ENCODE results near the gene RBMS2. TPM values are rescaled to one million over a fixed set of nuclear protein-coding genes. Genes with fewer than 3 reads are reported as not detected.
A peak's percentile ranks its signal among the peaks of the same experiment; 100 is the strongest.

Gene RBMS2
- total RNA-seq, 4 donors from 2014 or later, result 4.1 to 11.0 (median 5.4) TPM

- peak overlapping the region; percentile 95 to 99 (median 97) for H3K27ac ChIP-seq
- intact Hi-C loops (cut with DNase I; ENCODE audit: low total_unique reads), result loop anchor here (5.0 to 10.0 kb wide), 4 partner anchors 369 to 909 kb away; partner anchors contain the start of genes CD63, COQ10A, DDIT3 and MBD6
- H3K36me3 ChIP-seq, result peaks cover 4 to 14% of the 10 kb centered on the region in 2 donors
- TF ChIP-seq POLR2A (IDR thresholded peaks at IDR 0.05) (no peak), CTCF (IDR thresholded peaks at IDR 0.05 in 4 of 5, conservative IDR thresholded peaks at IDR 0.05 in 1 of 5) (no peak)
- DNase-seq, result no peak
- in situ Hi-C loops (cut with MboI; ENCODE audit: low sequenced_read_pairs in 4 of 4), result loop anchor here in 2 of 4 donors (10.0 to 25.0 kb wide), 2 partner anchors 91 to 879 kb away; partner anchors contain the start of genes DDIT3 (in 1 of the 2), MBD6 (in 1 of the 2) and NACA (in 1 of the 2)
- ATAC-seq, result no peak
- H3K9me3 ChIP-seq, result no peaks in the 10 kb centered on the region
- no peaks in the 10 kb centered on the region for H3K27me3 ChIP-seq
- peak overlapping the region; percentile 73 to 88 (median 78) for H3K4me3 ChIP-seq
- peaks cover 55 to 66% of the 10 kb centered on the region in 2 donors for H3K4me1 ChIP-seq
Observed at GRCh38 chr12:56633468-56634241, 112.0 kb downstream of the RBMS2 start.

GRCh38 chr12:56634242-56634836 is 112.7 kb downstream of the RBMS2 start:
- intact Hi-C loops (cut with DNase I; ENCODE audit: low total_unique reads), result loop anchor here (5.0 to 10.0 kb wide), 4 partner anchors 370 to 910 kb away; partner anchors contain the start of genes CD63, COQ10A, DDIT3 and MBD6
- peak in 1 of 2 donors; percentile 34 for DNase-seq
- Histone ChIP-seq H3K36me3 (peaks cover 5 to 21% of the 10 kb centered on the region in 2 donors), H3K27me3 (no peaks in the 10 kb centered on the region), H3K9me3 (no peaks in the 10 kb centered on the region), H3K27ac (peak overlapping the region; percentile 95 to 99 (median 97)), H3K4me3 (peak overlapping the region; percentile 73 to 88 (median 78)), H3K4me1 (peaks cover 53 to 67% of the 10 kb centered on the region in 2 donors)
- TF ChIP-seq CTCF (IDR thresholded peaks at IDR 0.05 in 4 of 5, conservative IDR thresholded peaks at IDR 0.05 in 1 of 5) (no peak), POLR2A (IDR thresholded peaks at IDR 0.05) (no peak)
- in situ Hi-C loops (cut with MboI; ENCODE audit: low sequenced_read_pairs in 4 of 4), result loop anchor here in 2 of 4 donors (10.0 to 25.0 kb wide), 2 partner anchors 90 to 878 kb away; partner anchors contain the start of genes DDIT3 (in 1 of the 2), MBD6 (in 1 of the 2) and NACA (in 1 of the 2)
- ATAC-seq, result no peak

- Histone ChIP-seq H3K4me1 (peaks cover 53 to 72% of the 10 kb centered on the region in 2 donors), H3K4me3 (peak overlapping the region; percentile 73 to 88 (median 78)), H3K27ac (peak overlapping the region; percentile 95 to 99 (median 97)), H3K27me3 (no peaks in the 10 kb centered on the region), H3K36me3 (peaks cover 5 to 29% of the 10 kb centered on the region in 2 donors), H3K9me3 (no peaks in the 10 kb centered on the region)
- DNase-seq, result peak; percentile 77 to 89
- TF ChIP-seq POLR2A (IDR thresholded peaks at IDR 0.05), result peak; percentile 77
- peak; percentile 38 to 53 (median 48) for TF ChIP-seq CTCF (IDR thresholded peaks at IDR 0.05 in 4 of 5, conservative IDR thresholded peaks at IDR 0.05 in 1 of 5)
- peak; percentile 50 to 53 for ATAC-seq
- intact Hi-C loops (cut with DNase I; ENCODE audit: low total_unique reads), result loop anchor here (5.0 to 10.0 kb wide), 7 partner anchors 123 to 910 kb away; partner anchors contain the start of genes APOF, CD63, COQ10A and DDIT3
- in situ Hi-C loops (cut with MboI; ENCODE audit: low sequenced_read_pairs in 4 of 4), result loop anchor here in 3 of 4 donors (5.0 to 25.0 kb wide), 4 partner anchors 52 to 877 kb away; partner anchors contain the start of genes NACA (in 2 of the 3), PTGES3 (in 2 of the 3), DDIT3 (in 1 of the 3) and MBD6 (in 1 of the 3)
Observed at GRCh38 chr12:56634837-56635791, 113.5 kb downstream of the RBMS2 start.
